HFF-Myc (cell line): Measurements from ENCODE around the gene UBN1.
"Not testable (repeated sequence)": the region's sequence is repeated elsewhere in the genome, so short reads cannot be mapped to it uniquely, and the experiment has no call there.

Experiments
- DNase-seq: peaks from one replicate; pipeline ENCODE4 v3.0.0-alpha.2; 2011; ENCODE audit warnings: low read depth; ENCODE audit errors: extremely low read depth
- H3K4me3 ChIP-seq: replicated peaks from 2 replicates; pipeline ENCODE4 v1.5.1; 2011; ENCODE audit warnings: low read depth, mild to moderate bottlenecking, control low read depth, low read length
- CTCF ChIP-seq: IDR thresholded peaks from 2 replicates; pipeline ENCODE4 v1.5.1; 2012; ENCODE audit warnings: mild to moderate bottlenecking, low read depth, low read length, control low read depth; ENCODE audit errors: missing control alignments

Gene UBN1

GRCh38 chr16:4894276-4895150, 47.2 kb downstream of the UBN1 start:
- TF ChIP-seq CTCF, result no peak
- DNase-seq, result no peak
- H3K4me3 ChIP-seq, result no peak overlapping the region

- no peak for DNase-seq
Measured at GRCh38 chr16:4895366-4895765, 48.1 kb downstream of the UBN1 start.

GRCh38 chr16:4896761-4897160, 49.5 kb downstream of the UBN1 start:
- not testable (repeated sequence) for H3K4me3 ChIP-seq, DNase-seq

More at GRCh38 chr16:4895366-4895765, 48.1 kb downstream of the UBN1 start:
- no peak overlapping the region for H3K4me3 ChIP-seq
- no peak for TF ChIP-seq CTCF

- no peak overlapping the region for H3K4me3 ChIP-seq
- TF ChIP-seq CTCF, result no peak
- DNase-seq, result no peak
Measured at GRCh38 chr16:4897328-4897727, 50.0 kb downstream of the UBN1 start.

GRCh38 chr16:4898811-4899473, 51.7 kb downstream of the UBN1 start:
- TF ChIP-seq CTCF, result no peak
- H3K4me3 ChIP-seq, result no peak overlapping the region
- no peak for DNase-seq

GRCh38 chr16:4899474-4899846, 52.2 kb downstream of the UBN1 start:
- no peak overlapping the region for H3K4me3 ChIP-seq
- no peak for DNase-seq
- no peak for TF ChIP-seq CTCF

- no peak overlapping the region for H3K4me3 ChIP-seq
- DNase-seq, result no peak
- TF ChIP-seq CTCF, result no peak
Measured at GRCh38 chr16:4900036-4900435, 52.8 kb downstream of the UBN1 start.
